DND-41 (cell line): ENCODE measurements around the gene DPP7.

Experiments used
- ATAC-seq: fragments of 200-7000 bp; cut with Tn5 transposase; 3 replicates; pipeline ENCODE4 v1.9.1; 2021; ENCODE audit warnings: low read depth; ENCODE audit not compliant: insufficient read depth
- DNase-seq: peaks from one replicate; pipeline ENCODE4 v3.0.0-alpha.2; 2020
- H2AFZ ChIP-seq: 2 replicates; pipeline ENCODE4 v1.6.0; 2012; ENCODE audit warnings: low read depth, low read length
- H3K27ac ChIP-seq: 2 replicates; pipeline ENCODE4 v1.5.1; 2012; ENCODE audit warnings: low read length, inconsistent platforms
- H3K27me3 ChIP-seq: fragments of 200-600 bp; sonication (generic); 2 replicates; pipeline ENCODE4 v1.6.0; 2012; ENCODE audit warnings: low read length, mild to moderate bottlenecking, inconsistent platforms; ENCODE audit not compliant: insufficient read depth, poor library complexity
- H3K36me3 ChIP-seq: 2 replicates; pipeline ENCODE4 v1.5.1; 2012; ENCODE audit warnings: low read length, inconsistent platforms; ENCODE audit not compliant: insufficient read depth
- H3K4me1 ChIP-seq: 2 replicates; pipeline ENCODE4 v1.5.1; 2012; ENCODE audit warnings: mild to moderate bottlenecking, low read length; ENCODE audit not compliant: insufficient read depth
- H3K4me2 ChIP-seq: 2 replicates; pipeline ENCODE4 v1.6.0; 2012; ENCODE audit warnings: mild to moderate bottlenecking, moderate library complexity, low read length, inconsistent platforms; ENCODE audit not compliant: insufficient read depth
- H3K4me3 ChIP-seq, 2 experiments: fragments of 200-600 bp in 1 of 2; shearing (Covaris generic) in 1 of 2; 2 replicates each; pipeline ENCODE4 v1.5.1; 2012 to 2016; ENCODE audit warnings: inconsistent platforms in 2 of 2, low read length in 2 of 2, mild to moderate bottlenecking in 2 of 2, low read depth in 1 of 2, moderate library complexity in 1 of 2
- H3K79me2 ChIP-seq: 2 replicates; pipeline ENCODE4 v1.6.0; 2012; ENCODE audit warnings: low read length, inconsistent platforms; ENCODE audit not compliant: insufficient read depth
- H3K9ac ChIP-seq: 2 replicates; pipeline ENCODE4 v1.6.0; 2012; ENCODE audit warnings: low read depth, mild to moderate bottlenecking, inconsistent platforms, low read length, moderate library complexity
- H3K9me3 ChIP-seq: 2 replicates; pipeline ENCODE4 v1.5.1; 2012; ENCODE audit warnings: low read length, moderate library complexity, mild to moderate bottlenecking, inconsistent platforms; ENCODE audit not compliant: insufficient read depth, severe bottlenecking
- H4K20me1 ChIP-seq: 2 replicates; pipeline ENCODE4 v1.6.0; 2012; ENCODE audit warnings: low read length; ENCODE audit not compliant: insufficient read depth
- EZH2 ChIP-seq: IDR thresholded peaks from 3 replicates; pipeline ENCODE4 v1.6.1; 2012; ENCODE audit warnings: borderline replicate concordance, low read depth, mild to moderate bottlenecking, moderate library complexity, low read length, inconsistent platforms; ENCODE audit not compliant: severe bottlenecking
- TF ChIP-seq, protein P1 (sequence below): IDR thresholded peaks from 2 replicates; pipeline ENCODE4 v1.5.1; 2012; ENCODE audit warnings: borderline replicate concordance, low read length, moderate library complexity, mild to moderate bottlenecking; ENCODE audit not compliant: poor library complexity, severe bottlenecking; ENCODE audit errors: extremely low read depth

The DPP7 gene

DNA sequence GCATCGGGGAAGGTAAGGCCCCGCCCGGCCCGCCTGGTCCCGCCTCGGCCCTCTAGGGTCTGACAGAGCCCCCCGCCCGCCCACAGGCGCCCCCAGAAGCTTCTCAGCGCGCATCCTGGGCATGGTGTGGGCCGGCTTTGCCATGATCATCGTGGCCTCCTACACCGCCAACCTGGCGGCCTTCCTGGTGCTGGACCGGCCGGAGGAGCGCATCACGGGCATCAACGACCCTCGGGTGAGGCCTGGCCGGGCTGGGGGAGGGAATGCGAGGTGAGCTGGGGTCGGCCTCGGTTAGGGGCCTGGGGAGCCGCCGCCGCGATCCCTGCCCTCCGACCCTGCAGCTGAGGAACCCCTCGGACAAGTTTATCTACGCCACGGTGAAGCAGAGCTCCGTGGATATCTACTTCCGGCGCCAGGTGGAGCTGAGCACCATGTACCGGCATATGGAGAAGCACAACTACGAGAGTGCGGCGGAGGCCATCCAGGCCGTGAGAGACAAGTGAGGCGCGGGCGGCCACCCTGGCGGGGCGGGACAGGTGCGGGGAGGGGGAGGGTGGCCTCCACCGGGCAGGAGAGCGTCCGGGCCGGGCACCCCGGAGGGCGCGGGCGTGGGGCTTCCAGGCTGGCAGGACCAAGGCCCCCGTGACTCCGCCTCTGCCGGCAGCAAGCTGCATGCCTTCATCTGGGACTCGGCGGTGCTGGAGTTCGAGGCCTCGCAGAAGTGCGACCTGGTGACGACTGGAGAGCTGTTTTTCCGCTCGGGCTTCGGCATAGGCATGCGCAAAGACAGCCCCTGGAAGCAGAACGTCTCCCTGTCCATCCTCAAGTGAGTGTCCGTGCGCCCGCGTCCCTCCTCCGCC, 48.2 kb upstream of the DPP7 start:
- Histone ChIP-seq H3K27me3 (peaks cover 12% of the 10 kb centered on the region), H2AFZ (no peak overlapping the region), H4K20me1 (peaks cover 3% of the 10 kb centered on the region; the same call in 1 of the 2 replicates), H3K4me3 (no peak overlapping the region), H3K27ac (no peak overlapping the region), H3K36me3 (no peaks in the 10 kb centered on the region), H3K79me2 (no peaks in the 10 kb centered on the region), H3K4me2 (no peak overlapping the region), H3K9me3 (no peaks in the 10 kb centered on the region), H3K9ac (no peak overlapping the region), H3K4me1 (no peaks in the 10 kb centered on the region)
- DNase-seq (no peak), ATAC-seq (no peak)
- TF ChIP-seq, protein P1, sequence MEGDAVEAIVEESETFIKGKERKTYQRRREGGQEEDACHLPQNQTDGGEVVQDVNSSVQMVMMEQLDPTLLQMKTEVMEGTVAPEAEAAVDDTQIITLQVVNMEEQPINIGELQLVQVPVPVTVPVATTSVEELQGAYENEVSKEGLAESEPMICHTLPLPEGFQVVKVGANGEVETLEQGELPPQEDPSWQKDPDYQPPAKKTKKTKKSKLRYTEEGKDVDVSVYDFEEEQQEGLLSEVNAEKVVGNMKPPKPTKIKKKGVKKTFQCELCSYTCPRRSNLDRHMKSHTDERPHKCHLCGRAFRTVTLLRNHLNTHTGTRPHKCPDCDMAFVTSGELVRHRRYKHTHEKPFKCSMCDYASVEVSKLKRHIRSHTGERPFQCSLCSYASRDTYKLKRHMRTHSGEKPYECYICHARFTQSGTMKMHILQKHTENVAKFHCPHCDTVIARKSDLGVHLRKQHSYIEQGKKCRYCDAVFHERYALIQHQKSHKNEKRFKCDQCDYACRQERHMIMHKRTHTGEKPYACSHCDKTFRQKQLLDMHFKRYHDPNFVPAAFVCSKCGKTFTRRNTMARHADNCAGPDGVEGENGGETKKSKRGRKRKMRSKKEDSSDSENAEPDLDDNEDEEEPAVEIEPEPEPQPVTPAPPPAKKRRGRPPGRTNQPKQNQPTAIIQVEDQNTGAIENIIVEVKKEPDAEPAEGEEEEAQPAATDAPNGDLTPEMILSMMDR = no peak
- TF ChIP-seq EZH2 = no peak

- no peaks in the 10 kb centered on the region for H3K79me2 ChIP-seq
- ATAC-seq (no peak), DNase-seq (no peak)
- H4K20me1 ChIP-seq = peaks cover 9% of the 10 kb centered on the region; the same call in 1 of the 2 replicates
- TF ChIP-seq EZH2 = no peak
- TF ChIP-seq, protein P1 = no peak
- no peak overlapping the region for H2AFZ ChIP-seq
- no peak overlapping the region for H3K4me2 ChIP-seq
- peaks cover 3% of the 10 kb centered on the region for H3K27me3 ChIP-seq
- no peak overlapping the region for H3K27ac ChIP-seq
- no peaks in the 10 kb centered on the region for H3K36me3 ChIP-seq
- H3K9me3 ChIP-seq = no peaks in the 10 kb centered on the region
- H3K4me1 ChIP-seq = no peaks in the 10 kb centered on the region
- H3K9ac ChIP-seq = no peak overlapping the region
- H3K4me3 ChIP-seq = no peak overlapping the region
Observed at GRCh38 chr9:137161558-137162486, 47.3 kb upstream of the DPP7 start.

DNA sequence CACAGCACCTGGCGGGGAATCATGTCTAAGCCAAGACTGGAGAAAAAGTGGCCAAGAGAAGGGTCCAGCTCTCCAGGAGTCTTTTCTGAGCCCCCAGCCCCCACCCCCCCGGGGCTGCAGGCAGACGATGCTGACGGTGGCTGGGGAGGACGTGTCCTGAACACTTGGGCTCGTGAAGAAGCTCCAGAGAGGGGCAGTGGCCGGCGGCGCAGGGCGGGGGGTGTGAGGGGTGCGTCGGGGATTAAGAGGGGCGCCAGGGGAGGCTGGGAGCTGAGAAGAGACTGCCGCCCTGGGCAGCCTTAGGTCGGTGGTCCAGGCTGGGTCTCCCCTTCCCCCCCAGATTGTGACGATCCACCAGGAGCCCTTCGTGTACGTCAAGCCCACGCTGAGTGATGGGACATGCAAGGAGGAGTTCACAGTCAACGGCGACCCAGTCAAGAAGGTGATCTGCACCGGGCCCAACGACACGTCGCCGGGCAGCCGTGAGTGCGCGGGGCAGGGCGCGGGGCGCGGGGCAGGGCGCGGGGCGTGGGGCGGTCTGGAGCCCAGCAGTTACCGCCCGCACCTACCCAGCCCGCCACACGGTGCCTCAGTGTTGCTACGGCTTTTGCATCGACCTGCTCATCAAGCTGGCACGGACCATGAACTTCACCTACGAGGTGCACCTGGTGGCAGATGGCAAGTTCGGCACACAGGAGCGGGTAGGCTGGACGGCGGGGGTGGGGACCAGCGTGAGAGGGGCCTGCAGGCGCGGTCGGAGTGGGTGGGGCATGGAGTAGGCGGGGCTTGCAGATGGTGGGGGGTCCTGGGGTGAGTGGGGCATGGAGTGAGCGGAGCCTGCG, 46.4 kb upstream of the DPP7 start:
- Histone ChIP-seq H4K20me1 (peaks cover 9% of the 10 kb centered on the region; the same call in 1 of the 2 replicates), H3K4me1 (no peaks in the 10 kb centered on the region), H3K4me2 (no peak overlapping the region), H3K9me3 (no peaks in the 10 kb centered on the region), H3K27ac (no peak overlapping the region), H3K36me3 (no peaks in the 10 kb centered on the region), H3K4me3 (no peak overlapping the region), H3K79me2 (no peaks in the 10 kb centered on the region), H3K9ac (no peak overlapping the region), H3K27me3 (no peaks in the 10 kb centered on the region), H2AFZ (no peak overlapping the region)
- no peak for ATAC-seq
- no peak for DNase-seq
- no peak for TF ChIP-seq EZH2
- TF ChIP-seq, protein P1 = no peak
